Measurements from ENCODE around the gene KIF4B. TPM values are rescaled to one million over a fixed set of nuclear protein-coding genes. Genes with fewer than 3 reads are reported as not detected.

The KIF4B gene
- total RNA-seq, 1 donor from 2014 or later = 0.05 TPM

DNA sequence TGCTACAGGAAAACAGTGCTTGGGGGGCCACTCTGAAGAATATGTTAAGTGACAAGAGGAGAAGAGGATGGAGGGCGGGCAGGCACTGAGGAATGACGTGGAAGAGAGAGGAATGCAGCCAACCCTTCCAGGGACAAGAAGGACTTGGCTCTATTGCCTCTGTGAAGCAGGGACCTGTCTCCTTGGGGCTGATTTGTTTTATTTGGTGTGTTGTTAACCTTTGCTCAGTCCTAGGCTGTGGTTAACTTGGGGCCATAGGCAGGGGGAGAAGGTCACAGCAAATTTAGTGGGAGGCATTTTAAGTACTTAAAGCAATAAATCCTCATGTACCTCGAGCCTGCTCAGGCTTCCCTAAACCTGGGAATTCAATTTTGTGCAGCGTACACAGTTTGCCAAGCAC lies 39.9 kb downstream of the KIF4B start:
- intact Hi-C loops (cut with micrococcal nuclease) = no loop called here

DNA sequence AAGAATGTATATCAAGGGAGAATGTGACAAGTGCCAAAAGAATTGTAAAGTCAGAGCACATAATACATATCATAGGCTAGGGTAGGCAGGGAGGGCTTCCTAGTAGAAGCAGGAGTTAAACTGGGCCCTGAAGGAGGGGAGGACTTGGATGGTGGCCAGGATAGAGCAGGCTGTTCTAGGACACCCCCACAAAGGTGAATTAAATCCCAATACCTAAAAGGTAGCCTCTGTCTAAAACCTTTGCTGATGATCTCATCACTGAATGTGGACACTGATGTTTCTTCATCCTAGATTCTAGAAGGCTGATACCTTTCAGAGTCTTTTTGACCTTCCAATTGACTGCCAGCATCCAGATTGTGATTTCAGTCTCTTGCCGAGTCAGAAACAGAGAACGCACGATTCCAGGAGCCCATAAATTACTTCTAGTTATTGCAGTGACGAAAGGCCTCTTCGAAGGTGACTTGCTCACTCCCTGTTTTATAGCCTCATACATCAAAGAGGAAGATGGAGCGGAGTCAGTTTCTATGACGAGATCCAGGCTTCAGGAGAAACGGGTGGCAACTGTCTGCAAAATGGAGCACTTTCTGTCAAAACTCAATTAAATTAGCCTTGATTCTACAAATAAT lies 43.2 kb downstream of the KIF4B start:
- intact Hi-C loops (cut with micrococcal nuclease) = no loop called here

GRCh38 chr5:155057626-155058025 lies 44.1 kb downstream of the KIF4B start:
- intact Hi-C loops (cut with micrococcal nuclease) = no loop called here

GRCh38 chr5:155064580-155064979 lies 51.0 kb downstream of the KIF4B start:
- intact Hi-C loops (cut with micrococcal nuclease) = no loop called here

- intact Hi-C loops (cut with micrococcal nuclease) = no loop called here
These were observed 53.5 kb downstream of the KIF4B start for GRCh38 chr5:155066886-155067595.

Other genes with a start within 250 kb of the KIF4B start
- gene FAXDC2, start 163.2 kb upstream of the KIF4B start, total RNA-seq = not detected in 2 replicates
- 73.0 and 82.1 TPM in 2 replicates for gene CNOT8, start 155.1 kb upstream of the KIF4B start, total RNA-seq
- gene GEMIN5, start 75.5 kb upstream of the KIF4B start, total RNA-seq = 18.4 and 23.3 TPM in 2 replicates
- 51.9 and 60.5 TPM in 2 replicates for gene MRPL22, start 72.7 kb upstream of the KIF4B start, total RNA-seq